WTC11 (cell line): ENCODE measurements around the gene GALR2.

Source experiments
- ATF1 ChIP-seq: sonication (generic); formaldehyde crosslinking; IDR thresholded peaks from 2 replicates; pipeline ENCODE4 v1.8.1; 2023; ENCODE audit warnings: mild to moderate bottlenecking, moderate library complexity, missing genetic modification reagents
- SMAD3 ChIP-seq: sonication (generic); formaldehyde crosslinking; IDR thresholded peaks from 2 replicates; pipeline ENCODE4 v1.8.0; 2022; ENCODE audit warnings: missing genetic modification reagents, mild to moderate bottlenecking, borderline replicate concordance
- TF ChIP-seq, protein P1 (sequence below): fragments of 200-600 bp; IDR thresholded peaks from 2 replicates; pipeline ENCODE4 v1.8.0; 2022; ENCODE audit warnings: antibody characterized with exemption
- TF ChIP-seq, protein P2 (sequence below): fragments of 250-450 bp; sonication (Bioruptor Pico); IDR thresholded peaks from 2 replicates; pipeline ENCODE4 v1.9.0; 2021; ENCODE audit warnings: mild to moderate bottlenecking

DNA sequence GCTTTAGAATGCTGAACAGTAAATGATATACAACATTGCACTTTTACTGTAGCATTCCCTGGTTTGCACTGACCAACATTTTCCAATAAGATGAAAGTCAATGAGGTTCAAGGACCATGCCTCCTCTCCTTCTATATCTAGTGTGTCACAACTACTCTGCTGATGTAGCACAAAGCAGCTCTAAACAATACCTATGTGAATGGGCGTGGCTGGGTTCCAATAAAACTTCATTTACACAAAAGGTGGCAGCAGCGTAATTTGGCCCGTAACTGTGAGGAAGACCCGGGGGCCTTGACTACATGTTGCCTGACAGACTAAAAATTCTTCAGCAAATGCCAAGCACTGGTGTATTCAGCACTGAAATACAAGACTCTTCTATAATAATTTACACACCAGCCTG lies 8.8 kb upstream of the GALR2 start:
- TF ChIP-seq, protein P1, sequence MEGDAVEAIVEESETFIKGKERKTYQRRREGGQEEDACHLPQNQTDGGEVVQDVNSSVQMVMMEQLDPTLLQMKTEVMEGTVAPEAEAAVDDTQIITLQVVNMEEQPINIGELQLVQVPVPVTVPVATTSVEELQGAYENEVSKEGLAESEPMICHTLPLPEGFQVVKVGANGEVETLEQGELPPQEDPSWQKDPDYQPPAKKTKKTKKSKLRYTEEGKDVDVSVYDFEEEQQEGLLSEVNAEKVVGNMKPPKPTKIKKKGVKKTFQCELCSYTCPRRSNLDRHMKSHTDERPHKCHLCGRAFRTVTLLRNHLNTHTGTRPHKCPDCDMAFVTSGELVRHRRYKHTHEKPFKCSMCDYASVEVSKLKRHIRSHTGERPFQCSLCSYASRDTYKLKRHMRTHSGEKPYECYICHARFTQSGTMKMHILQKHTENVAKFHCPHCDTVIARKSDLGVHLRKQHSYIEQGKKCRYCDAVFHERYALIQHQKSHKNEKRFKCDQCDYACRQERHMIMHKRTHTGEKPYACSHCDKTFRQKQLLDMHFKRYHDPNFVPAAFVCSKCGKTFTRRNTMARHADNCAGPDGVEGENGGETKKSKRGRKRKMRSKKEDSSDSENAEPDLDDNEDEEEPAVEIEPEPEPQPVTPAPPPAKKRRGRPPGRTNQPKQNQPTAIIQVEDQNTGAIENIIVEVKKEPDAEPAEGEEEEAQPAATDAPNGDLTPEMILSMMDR: no peak
- no peak for TF ChIP-seq ATF1
- TF ChIP-seq, protein P2, sequence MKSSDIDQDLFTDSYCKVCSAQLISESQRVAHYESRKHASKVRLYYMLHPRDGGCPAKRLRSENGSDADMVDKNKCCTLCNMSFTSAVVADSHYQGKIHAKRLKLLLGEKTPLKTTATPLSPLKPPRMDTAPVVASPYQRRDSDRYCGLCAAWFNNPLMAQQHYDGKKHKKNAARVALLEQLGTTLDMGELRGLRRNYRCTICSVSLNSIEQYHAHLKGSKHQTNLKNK (CRISPR knock-in tag): no peak
- no peak for TF ChIP-seq SMAD3 (CRISPR knock-in tag)
